DMS53 (cell line): Measurements from ENCODE around the gene HDGF.

Experiments used
- DNase-seq: peaks from one replicate; lab custom pipeline; 2025; lab: John Stamatoyannopoulos, UW

The HDGF gene

GRCh38 chr1:156751451-156751756, at the start of gene HDGF:
HDGF (minus strand) TSS chr1:156751675; CDS start chr1:156751429, 246 bp downstream.
- no peak for DNase-seq

GRCh38 chr1:156797212-156797871, 45.9 kb upstream of the HDGF start:
- DNase-seq = peak; percentile 78

DNA sequence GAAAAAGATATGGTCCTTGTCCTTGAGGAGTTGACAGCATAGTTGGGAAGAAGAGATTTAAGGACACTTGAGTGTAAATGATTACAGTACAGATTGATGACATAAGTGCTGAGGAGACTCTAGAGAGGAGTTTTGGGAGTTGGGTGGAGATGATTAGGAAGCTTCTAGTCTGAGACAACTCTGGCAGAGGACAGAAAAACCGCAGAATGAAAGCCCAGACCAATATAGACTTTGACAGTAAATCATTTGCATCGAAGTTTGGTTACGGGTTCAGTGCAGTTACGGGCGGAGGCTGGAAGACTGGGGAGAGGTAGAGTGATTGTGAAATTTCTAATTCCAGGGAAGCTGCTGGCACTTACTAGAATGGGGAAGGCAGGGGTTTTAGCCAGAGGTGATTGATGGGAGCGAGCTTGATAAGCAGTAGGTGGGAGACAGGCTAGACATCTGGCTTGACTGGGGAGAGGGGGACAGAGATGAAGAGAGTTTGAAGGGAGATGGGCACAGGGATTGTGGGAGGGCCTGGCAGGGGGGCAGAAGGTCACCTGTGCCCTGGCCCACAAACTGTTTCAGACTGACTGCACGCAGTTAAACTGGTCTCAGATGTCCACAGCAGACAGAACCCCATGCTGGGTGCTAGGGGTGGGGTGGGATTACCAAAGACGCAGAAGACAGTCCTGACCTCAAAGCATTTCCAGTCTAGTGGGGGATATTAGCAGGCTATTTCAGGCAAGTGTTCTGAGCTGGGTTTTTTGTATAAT, 45.0 kb upstream of the HDGF start:
- DNase-seq = no peak

- DNase-seq = no peak
Observed at GRCh38 chr1:156795787-156796186, 44.3 kb upstream of the HDGF start.

DNA sequence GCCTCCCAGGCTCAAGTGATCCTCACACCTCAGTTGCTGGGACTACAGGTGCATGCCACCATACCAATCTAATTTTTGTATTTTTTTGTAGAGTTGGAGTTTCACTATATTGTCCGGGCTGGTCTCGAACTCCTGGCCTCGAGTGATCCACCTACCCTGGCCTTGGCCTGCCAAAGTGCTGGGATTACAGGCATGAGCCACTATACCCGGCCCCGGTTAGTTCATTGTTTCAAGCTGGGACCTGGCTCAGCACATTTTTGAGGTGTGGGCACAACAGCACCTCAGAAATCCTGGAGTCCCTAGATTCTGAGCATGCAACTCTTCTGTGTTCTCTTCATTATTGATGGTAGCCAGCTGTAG, 43.9 kb upstream of the HDGF start:
- DNase-seq = no peak

DNA sequence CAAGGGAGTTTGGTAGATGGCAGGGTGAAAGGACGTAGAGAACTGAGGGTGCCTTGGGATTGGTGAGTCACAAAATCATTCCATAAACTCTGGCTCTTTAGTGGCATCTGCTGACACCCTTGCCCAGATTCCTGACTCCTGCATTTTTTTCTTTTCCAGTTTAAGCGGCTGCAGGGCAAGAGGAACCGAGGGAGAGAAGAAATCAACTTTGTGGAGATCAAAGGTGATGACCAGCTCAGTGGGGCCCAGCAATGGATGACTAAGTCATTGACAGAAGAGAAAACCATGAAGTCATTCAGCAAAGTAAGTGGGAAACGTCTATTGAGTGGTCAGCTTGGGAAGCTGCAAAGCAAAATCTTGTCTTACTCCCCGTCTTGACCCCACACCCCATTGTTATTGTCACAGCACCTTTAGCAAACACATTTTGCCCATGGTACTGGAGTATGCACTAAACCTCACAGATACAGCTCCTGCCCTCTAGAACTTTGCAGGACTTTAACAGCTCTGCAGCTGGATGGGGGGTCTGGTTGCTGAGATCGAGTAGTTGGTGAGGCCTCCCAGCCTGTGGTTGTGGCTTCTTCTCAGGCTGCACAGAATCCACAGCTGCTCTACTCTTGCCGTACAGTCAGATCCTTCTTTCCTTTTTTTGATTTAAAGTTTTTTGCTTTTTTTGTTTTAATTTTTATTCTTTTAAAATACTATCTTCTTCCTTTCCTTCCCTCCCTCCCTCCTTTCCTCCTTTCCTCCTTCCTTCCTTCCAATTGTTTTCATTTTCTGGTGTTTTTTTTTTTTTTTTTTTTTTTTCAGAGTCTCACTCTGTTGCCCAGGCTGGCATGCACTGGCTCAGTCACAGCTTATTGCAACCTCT, 43.3 kb upstream of the HDGF start:
- no peak for DNase-seq

- DNase-seq = no peak
Observed at GRCh38 chr1:156789621-156790318, 38.3 kb upstream of the HDGF start.

GRCh38 chr1:156788136-156788535, 36.7 kb upstream of the HDGF start:
- no peak for DNase-seq

DNA sequence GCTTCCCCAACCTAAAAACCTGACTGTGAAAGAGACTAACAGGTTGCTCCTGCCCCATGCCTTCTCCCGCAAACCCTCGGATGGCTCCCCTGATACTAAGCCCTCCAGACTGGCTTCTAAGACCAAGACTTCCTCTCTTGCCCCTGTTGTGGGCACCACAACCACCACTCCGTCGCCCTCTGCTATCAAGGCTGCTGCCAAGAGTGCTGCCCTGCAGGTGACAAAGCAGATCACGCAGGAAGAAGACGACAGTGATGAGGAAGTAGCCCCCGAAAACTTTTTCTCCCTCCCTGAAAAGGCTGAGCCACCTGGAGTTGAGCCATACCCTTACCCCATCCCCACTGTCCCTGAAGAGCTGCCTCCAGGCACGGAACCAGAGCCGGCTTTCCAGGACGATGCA, 35.2 kb upstream of the HDGF start:
- no peak for DNase-seq

- DNase-seq = no peak
Observed at GRCh38 chr1:156785458-156785857, 34.0 kb upstream of the HDGF start.

DNA sequence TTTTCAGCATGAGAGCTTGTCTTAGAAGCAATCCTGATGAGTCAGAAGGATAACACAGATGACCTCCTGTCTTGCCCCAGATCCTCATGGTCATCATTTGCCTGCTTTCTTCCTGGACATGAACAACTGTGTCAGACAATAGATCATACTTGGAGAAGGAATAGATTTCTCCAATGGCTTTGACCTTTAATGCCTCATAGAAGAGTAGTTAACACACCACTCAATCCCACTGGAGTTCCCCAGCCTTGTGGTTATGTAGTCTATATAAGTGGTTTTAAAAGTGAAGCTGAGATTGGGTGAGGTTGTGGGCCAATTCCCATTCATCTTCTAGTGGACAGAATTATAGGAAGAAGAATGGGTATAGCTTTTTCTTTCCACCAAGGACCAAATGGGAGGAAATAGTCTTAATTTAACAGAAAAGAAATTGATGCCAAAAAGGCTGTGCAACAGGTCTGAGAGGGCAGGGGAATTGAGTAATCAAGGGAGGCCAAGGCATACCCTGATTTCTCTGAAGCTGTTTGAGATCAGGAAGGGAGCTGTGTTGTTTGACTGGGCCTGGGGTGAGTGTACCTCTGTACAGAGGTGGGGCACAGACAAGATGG, 30.2 kb upstream of the HDGF start:
- no peak for DNase-seq

DNA sequence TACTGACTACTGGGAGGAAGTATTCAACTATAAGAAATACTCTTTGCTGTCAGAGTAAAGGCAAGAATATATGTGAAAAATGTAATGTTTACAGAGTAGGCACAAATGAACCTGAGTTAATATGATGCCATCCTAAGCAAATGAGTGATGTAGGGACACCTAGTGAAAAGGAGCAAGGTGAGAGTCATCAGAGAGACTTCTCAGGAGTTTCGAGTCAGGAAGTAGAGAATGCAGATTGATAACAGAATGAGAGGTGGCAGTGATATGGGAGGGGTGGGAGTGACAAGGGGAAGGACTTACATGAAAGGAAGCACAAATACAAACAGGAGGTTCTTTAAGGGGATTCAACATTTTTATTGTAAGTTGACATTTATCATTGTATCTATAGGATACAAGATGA, 26.1 kb upstream of the HDGF start:
- DNase-seq = no peak

DNA sequence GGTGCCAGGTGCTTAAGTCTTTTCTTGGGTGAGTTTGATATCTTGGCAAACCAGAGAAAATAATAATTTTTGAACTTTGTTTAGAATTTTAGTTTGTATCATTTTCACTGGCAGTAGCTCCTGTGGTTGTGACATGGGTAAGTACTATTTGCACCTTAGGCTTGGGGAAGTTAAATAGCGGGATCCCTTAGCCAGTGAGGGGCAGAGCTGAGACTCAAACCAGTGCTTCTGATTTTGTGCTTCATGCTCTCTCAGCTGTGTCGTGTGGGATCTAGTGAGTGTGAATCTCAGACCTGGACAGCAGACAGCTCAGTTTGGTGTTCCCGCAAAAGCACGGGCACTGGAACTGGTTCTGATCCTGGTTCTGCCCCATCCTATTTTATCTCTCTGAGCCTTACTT, 25.5 kb upstream of the HDGF start:
- DNase-seq = no peak

- no peak for DNase-seq
Observed at GRCh38 chr1:156775799-156776198, 24.3 kb upstream of the HDGF start.

GRCh38 chr1:156773607-156774006, 22.1 kb upstream of the HDGF start:
- DNase-seq = peak; percentile 29

- DNase-seq = no peak
Observed at GRCh38 chr1:156772728-156773497, 21.4 kb upstream of the HDGF start.

- DNase-seq = no peak
Observed at GRCh38 chr1:156772222-156772621, 20.7 kb upstream of the HDGF start.

DNA sequence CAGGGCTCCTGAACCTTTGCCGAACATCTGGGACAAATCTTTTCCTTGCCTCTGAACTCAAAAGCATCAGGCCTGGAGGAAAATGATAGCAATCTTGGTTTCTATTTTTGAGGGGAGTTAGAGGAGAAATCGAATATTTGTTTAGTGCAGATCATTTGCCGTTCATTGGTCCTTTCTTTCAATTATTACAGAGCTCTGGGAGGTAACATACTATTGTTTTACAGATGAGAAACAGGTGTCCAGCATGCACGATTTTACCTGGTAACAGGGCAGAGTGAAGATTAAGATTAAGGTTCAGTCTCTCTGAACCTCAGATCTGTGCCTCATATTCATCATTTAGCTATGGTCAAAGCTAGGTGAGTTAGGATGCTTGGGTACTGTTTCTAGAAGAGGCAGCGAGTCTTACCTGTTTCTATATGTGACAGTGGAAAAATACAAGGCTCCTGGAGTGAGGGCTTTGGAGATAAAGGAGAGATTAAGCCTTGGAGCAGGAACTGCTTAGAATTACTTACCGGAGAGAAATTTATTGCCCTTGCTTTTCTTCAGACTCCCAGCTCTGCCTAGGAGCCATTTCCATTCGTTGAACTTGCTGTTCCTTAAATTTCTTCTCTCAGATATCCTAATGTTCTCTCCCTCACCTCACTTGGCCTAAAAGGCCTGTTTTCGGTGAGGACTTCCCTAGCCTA, 17.3 kb upstream of the HDGF start:
- no peak for DNase-seq

DNA sequence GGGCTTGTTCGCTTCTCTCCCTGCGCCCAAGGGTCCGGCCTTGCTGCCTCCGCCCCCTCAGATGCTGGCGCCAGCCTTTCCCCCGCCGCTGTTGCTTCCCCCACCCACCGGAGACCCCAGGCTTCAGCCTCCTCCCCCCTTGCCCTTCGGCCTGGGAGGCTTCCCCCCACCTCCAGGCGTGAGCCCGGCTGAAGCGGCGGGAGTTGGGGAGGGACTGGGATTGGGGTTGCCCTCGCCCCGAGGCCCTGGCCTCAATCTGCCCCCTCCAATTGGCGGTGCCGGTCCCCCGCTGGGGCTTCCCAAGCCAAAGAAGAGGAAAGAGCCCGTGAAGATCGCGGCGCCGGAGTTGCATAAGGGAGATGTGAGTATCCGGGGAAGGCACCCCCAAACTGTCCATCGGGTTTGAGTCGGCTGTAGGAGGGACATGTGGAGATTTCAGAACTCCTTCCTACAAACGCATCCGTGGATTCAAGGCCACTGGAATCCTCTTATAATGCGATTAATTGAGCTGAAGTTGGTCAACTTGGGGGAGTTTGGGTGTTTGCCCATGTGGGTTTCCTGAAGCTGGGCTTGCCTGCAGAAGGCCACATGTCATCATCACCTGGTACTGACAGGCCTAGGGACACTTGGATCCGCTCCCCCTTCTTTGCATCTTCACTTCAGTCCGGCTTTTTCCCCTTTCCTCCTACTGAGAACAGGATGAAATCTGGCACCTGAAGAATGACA, 16.6 kb upstream of the HDGF start:
- peak; percentile 51 for DNase-seq
